Ramos (cell line): ENCODE measurements around the gene ACO1.

Experiments
- in situ Hi-C: fragments of 300-500 bp; cut with MboI; formaldehyde crosslinking; loops from one replicate; pipeline ENCODE4 v1.14.3; 2022; ENCODE audit warnings: low sequenced_read_pairs; ENCODE audit not compliant: unreplicated experiment

ACO1 gene

GRCh38 chr9:32405506-32405905, 21.1 kb downstream of the ACO1 start:
- in situ Hi-C loops: no loop called here

GRCh38 chr9:32406046-32406445, 21.6 kb downstream of the ACO1 start:
- in situ Hi-C loops: no loop called here

- in situ Hi-C loops: loop anchor here (10.0 kb wide), 1 partner anchor 63 kb away; no protein-coding TSS in a partner anchor
Observed at GRCh38 chr9:32411753-32412152, 27.3 kb downstream of the ACO1 start.

GRCh38 chr9:32412440-32412839, 28.0 kb downstream of the ACO1 start:
- in situ Hi-C loops: loop anchor here (10.0 kb wide), 1 partner anchor 62 kb away; no protein-coding TSS in a partner anchor

- in situ Hi-C loops: loop anchor here (10.0 kb wide), 1 partner anchor 61 kb away; no protein-coding TSS in a partner anchor
Observed at GRCh38 chr9:32413424-32413823, 29.0 kb downstream of the ACO1 start.

- in situ Hi-C loops: loop anchor here (10.0 kb wide), 1 partner anchor 60 kb away; no protein-coding TSS in a partner anchor
Observed at GRCh38 chr9:32414856-32415255, 30.4 kb downstream of the ACO1 start.

- in situ Hi-C loops: loop anchor here (10.0 kb wide), 1 partner anchor 55 kb away; no protein-coding TSS in a partner anchor
Observed at GRCh38 chr9:32419921-32420320, 35.5 kb downstream of the ACO1 start.

GRCh38 chr9:32422237-32422806, 37.9 kb downstream of the ACO1 start:
- in situ Hi-C loops: no loop called here

- in situ Hi-C loops: no loop called here
Observed at GRCh38 chr9:32423371-32423770, 38.9 kb downstream of the ACO1 start.

GRCh38 chr9:32424616-32425015, 40.2 kb downstream of the ACO1 start:
- in situ Hi-C loops: no loop called here

- in situ Hi-C loops: no loop called here
Observed at GRCh38 chr9:32426278-32426939, 42.0 kb downstream of the ACO1 start.

GRCh38 chr9:32427111-32427873, 42.8 kb downstream of the ACO1 start:
- in situ Hi-C loops: no loop called here

- in situ Hi-C loops: no loop called here
Observed at GRCh38 chr9:32430720-32431119, 46.3 kb downstream of the ACO1 start.

- in situ Hi-C loops: no loop called here
Observed at GRCh38 chr9:32431196-32431595, 46.8 kb downstream of the ACO1 start.

GRCh38 chr9:32431940-32432555, 47.6 kb downstream of the ACO1 start:
- in situ Hi-C loops: no loop called here

- in situ Hi-C loops: no loop called here
Observed at GRCh38 chr9:32434892-32435291, 50.4 kb downstream of the ACO1 start.

GRCh38 chr9:32441678-32442077, 57.2 kb downstream of the ACO1 start:
- in situ Hi-C loops: no loop called here

GRCh38 chr9:32442433-32442832, 58.0 kb downstream of the ACO1 start:
- in situ Hi-C loops: no loop called here

GRCh38 chr9:32449969-32450368, 65.5 kb downstream of the ACO1 start:
- in situ Hi-C loops: no loop called here

- in situ Hi-C loops: no loop called here
Observed at GRCh38 chr9:32454280-32454679, 69.8 kb downstream of the ACO1 start.

- in situ Hi-C loops: no loop called here
Observed at GRCh38 chr9:32455738-32456137, 71.3 kb downstream of the ACO1 start.
